Activated CD4-positive, alpha-beta T cell treated with anti-CD3 and anti-CD28 coated beads, Interleukin-10, Interleukin-2, amounts not matched to agents 100 ng/mL and 50 ng/mL, durations not matched to agents 16 hours and 8 hours (primary cell): ENCODE measurements around the gene TSHR.

ENCODE experiments used
- DNase-seq: peaks from one replicate; pipeline ENCODE4 v3.0.0-alpha.2; 2020

Gene TSHR

DNA sequence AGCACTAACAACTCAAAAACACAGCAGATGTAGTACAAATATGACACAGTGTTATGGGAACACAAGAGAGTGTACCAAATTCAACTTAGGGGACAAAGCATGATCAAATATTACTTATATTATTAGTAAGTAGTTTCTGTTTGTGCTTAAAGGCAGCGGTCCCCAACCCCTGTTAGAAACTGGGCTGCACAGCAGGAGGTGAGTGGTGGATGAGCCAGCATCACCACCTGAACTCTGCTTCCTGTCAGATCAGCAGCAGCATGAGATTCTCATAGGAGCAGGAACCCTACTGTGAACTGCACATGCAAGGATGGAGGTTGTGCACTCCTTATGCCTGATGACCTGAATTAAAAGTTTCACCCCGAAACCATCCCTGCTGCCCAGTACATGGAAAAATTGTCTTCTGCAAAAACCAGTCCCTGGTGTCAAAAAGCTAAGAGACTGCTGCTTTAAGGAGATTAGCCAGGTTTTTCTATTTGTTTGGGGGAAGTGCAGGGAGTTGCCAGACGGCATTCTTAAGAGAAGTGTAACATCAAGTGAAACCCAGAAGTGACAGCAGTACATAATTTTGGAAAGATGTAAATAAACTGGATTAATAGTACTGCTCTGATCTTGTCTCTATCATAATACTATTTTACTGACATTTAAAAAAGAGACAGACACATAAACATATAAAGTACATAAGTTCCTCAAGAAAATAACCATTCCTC is 238.7 kb downstream of the TSHR start:
- DNase-seq: peak; percentile 66
